Measurements from ENCODE around the gene ISM1.

Gene ISM1

GRCh38 chr20:13220904-13221297 lies at the start of gene ISM1:
Gene ISM1, plus strand, starts transcription at chr20:13221274. Its CDS starts 503 bp downstream, at chr20:13221777.
- no peak within 1 kb of the TSS for H3K4me2 ChIP-seq (ENCODE audit: low read length)
- H3K27me3 ChIP-seq (ENCODE audit: control insufficient read depth, low read length) = no peaks in the 10 kb centered on the region
- H3K27ac ChIP-seq (ENCODE audit: low read depth, low read length) = no peak within 1 kb of the TSS

GRCh38 chr20:13173201-13173600 lies 47.9 kb upstream of the ISM1 start:
- no peaks in the 10 kb centered on the region for H3K9me3 ChIP-seq (ENCODE audit: control insufficient read depth, insufficient read depth, low read length)
- no peaks in the 10 kb centered on the region for H3K4me1 ChIP-seq (ENCODE audit: control insufficient read depth, low read length)
- no peaks in the 10 kb centered on the region for H3F3A ChIP-seq (ENCODE audit: control insufficient read depth, insufficient read depth)
- H3K36me3 ChIP-seq (ENCODE audit: control insufficient read depth, low read length) = no peaks in the 10 kb centered on the region
- H3K27ac ChIP-seq (ENCODE audit: low read depth, low read length) = no peak overlapping the region
- no peaks in the 10 kb centered on the region for H3K27me3 ChIP-seq (ENCODE audit: control insufficient read depth, low read length)
- no peaks in the 10 kb centered on the region for H4K20me1 ChIP-seq (ENCODE audit: control insufficient read depth, insufficient read depth, low read depth, low read length)
- H3K4me3 ChIP-seq (ENCODE audit: low read length) = no peak overlapping the region
- H3K79me2 ChIP-seq (ENCODE audit: control insufficient read depth, low read length) = no peaks in the 10 kb centered on the region
- TF ChIP-seq CTCF (IDR thresholded peaks at IDR 0.05; ENCODE audit: low read depth, low read length, poor library complexity, severe bottlenecking) (no peak), EZH2phosphoT487 (IDR thresholded peaks at IDR 0.05; ENCODE audit: borderline replicate concordance, low read length) (no peak)
- H3K9me2 ChIP-seq (replicated peaks; ENCODE audit: control insufficient read depth, low read length) = no peaks in the 10 kb centered on the region
- no peak overlapping the region for H3K4me2 ChIP-seq (ENCODE audit: low read length)

More at GRCh38 chr20:13220904-13221297, at the start of gene ISM1:
- no peaks in the 10 kb centered on the region for H3K79me2 ChIP-seq (ENCODE audit: control insufficient read depth, low read length)
- no peaks in the 10 kb centered on the region for H3K4me1 ChIP-seq (ENCODE audit: control insufficient read depth, low read length)
- no peak for TF ChIP-seq EZH2phosphoT487 (IDR thresholded peaks at IDR 0.05; ENCODE audit: borderline replicate concordance, low read length)
- H3K9me2 ChIP-seq (replicated peaks; ENCODE audit: control insufficient read depth, low read length) = no peaks in the 10 kb centered on the region
- H3K36me3 ChIP-seq (ENCODE audit: control insufficient read depth, low read length) = no peaks in the 10 kb centered on the region
- H3K4me3 ChIP-seq (ENCODE audit: low read length) = no peak within 1 kb of the TSS
- H3F3A ChIP-seq (ENCODE audit: control insufficient read depth, insufficient read depth) = no peaks in the 10 kb centered on the region
- H3K9me3 ChIP-seq (ENCODE audit: control insufficient read depth, insufficient read depth, low read length) = peaks cover 4% of the 10 kb centered on the region; the same call in 1 of the 2 replicates
- no peaks in the 10 kb centered on the region for H4K20me1 ChIP-seq (ENCODE audit: control insufficient read depth, insufficient read depth, low read depth, low read length)

GRCh38 chr20:13174402-13174801 lies 46.7 kb upstream of the ISM1 start:
- Histone ChIP-seq H3K4me3 (ENCODE audit: low read length) (no peak overlapping the region), H3K36me3 (ENCODE audit: control insufficient read depth, low read length) (no peaks in the 10 kb centered on the region), H3K4me2 (ENCODE audit: low read length) (no peak overlapping the region), H3K27ac (ENCODE audit: low read depth, low read length) (no peak overlapping the region), H3K79me2 (ENCODE audit: control insufficient read depth, low read length) (no peaks in the 10 kb centered on the region), H3K9me2 (replicated peaks; ENCODE audit: control insufficient read depth, low read length) (no peaks in the 10 kb centered on the region; the same call in 1 of the 2 replicates), H3K27me3 (ENCODE audit: control insufficient read depth, low read length) (no peaks in the 10 kb centered on the region), H3K9me3 (ENCODE audit: control insufficient read depth, insufficient read depth, low read length) (no peaks in the 10 kb centered on the region), H3F3A (ENCODE audit: control insufficient read depth, insufficient read depth) (no peaks in the 10 kb centered on the region), H3K4me1 (ENCODE audit: control insufficient read depth, low read length) (no peaks in the 10 kb centered on the region), H4K20me1 (ENCODE audit: control insufficient read depth, insufficient read depth, low read depth, low read length) (no peaks in the 10 kb centered on the region)
- TF ChIP-seq CTCF (IDR thresholded peaks at IDR 0.05; ENCODE audit: low read depth, low read length, poor library complexity, severe bottlenecking) = no peak
- TF ChIP-seq EZH2phosphoT487 (IDR thresholded peaks at IDR 0.05; ENCODE audit: borderline replicate concordance, low read length) = no peak

GRCh38 chr20:13180986-13181889 lies 39.8 kb upstream of the ISM1 start:
- Histone ChIP-seq H3K27ac (ENCODE audit: low read depth, low read length) (no peak overlapping the region), H3K79me2 (ENCODE audit: control insufficient read depth, low read length) (no peaks in the 10 kb centered on the region), H3F3A (ENCODE audit: control insufficient read depth, insufficient read depth) (no peaks in the 10 kb centered on the region), H3K4me1 (ENCODE audit: control insufficient read depth, low read length) (no peaks in the 10 kb centered on the region), H3K4me2 (ENCODE audit: low read length) (no peak overlapping the region), H3K9me2 (replicated peaks; ENCODE audit: control insufficient read depth, low read length) (no peaks in the 10 kb centered on the region; the same call in 1 of the 2 replicates), H3K36me3 (ENCODE audit: control insufficient read depth, low read length) (no peaks in the 10 kb centered on the region), H3K27me3 (ENCODE audit: control insufficient read depth, low read length) (no peaks in the 10 kb centered on the region), H3K4me3 (ENCODE audit: low read length) (no peak overlapping the region), H4K20me1 (ENCODE audit: control insufficient read depth, insufficient read depth, low read depth, low read length) (no peaks in the 10 kb centered on the region), H3K9me3 (ENCODE audit: control insufficient read depth, insufficient read depth, low read length) (no peaks in the 10 kb centered on the region)
- TF ChIP-seq CTCF (IDR thresholded peaks at IDR 0.05; ENCODE audit: low read depth, low read length, poor library complexity, severe bottlenecking) (no peak), EZH2phosphoT487 (IDR thresholded peaks at IDR 0.05; ENCODE audit: borderline replicate concordance, low read length) (no peak)

Data from DOHH2 (cell line).